Medulla oblongata (tissue), 1 donor: ENCODE data around the gene PLCB3.
"Not testable (repeated sequence)": the region's sequence is repeated elsewhere in the genome, so short reads cannot be mapped to it uniquely, and the experiment has no call there.

Source experiments
- DNase-seq: peaks from one replicate; pipeline ENCODE4 v3.0.0-alpha.2; 2015; ENCODE audit errors: extremely low spot score

Gene PLCB3

GRCh38 chr11:64303109-64304031 lies 52.0 kb downstream of the PLCB3 start:
- DNase-seq = no peak

DNA sequence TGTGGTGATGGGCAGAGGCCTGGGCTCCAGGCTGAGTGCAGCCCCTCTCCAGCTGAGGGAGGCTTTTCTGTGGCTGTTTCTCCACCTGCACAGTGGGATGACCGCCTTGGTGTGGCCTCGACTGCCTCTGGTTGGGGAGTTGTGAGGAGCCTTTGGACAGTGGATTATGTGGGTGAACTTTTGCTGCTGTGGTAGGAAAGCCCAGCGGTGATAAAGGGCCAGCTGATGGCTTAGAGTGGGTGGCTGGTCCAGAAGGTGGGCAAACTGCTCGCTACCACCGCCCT lies 52.6 kb downstream of the PLCB3 start:
- DNase-seq = no peak

DNA sequence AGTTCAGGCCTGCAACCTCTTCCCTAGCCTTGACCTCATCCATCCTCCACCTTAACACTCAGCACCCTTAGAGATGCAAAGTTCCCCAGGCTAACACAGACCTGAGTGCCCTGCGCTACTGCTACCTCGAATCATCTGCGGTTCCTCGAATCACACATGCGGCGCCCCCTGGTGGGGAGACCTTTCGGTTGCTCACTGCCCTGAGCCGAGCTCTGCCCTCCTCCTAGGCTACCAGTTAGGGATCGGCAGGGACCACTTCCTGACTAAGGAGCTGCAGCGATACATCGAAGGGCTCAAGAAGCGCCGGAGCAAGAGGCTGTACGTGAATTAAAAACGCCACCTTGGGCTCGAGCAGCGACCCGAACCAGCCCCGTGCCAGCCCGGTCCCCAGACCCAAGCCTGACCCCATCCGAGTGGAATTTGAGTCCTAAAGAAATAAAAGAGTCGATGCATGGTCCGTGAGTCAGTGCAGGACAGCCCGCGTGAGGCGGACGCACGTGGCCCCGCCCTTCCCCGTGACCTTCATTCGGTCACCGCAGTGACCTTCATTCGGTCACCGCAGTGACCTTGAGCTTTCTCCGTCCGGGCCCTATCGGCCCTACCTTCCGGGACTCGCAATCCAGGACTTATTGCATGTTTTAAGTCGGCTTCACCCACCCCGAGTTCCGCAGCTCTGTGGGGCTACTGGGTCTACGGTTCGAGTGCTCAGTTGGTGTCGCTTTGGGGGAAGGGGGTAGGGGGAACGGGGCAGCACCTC lies 53.2 kb downstream of the PLCB3 start:
- peak; percentile 91 for DNase-seq

- peak; percentile 99 for DNase-seq
These were observed 53.9 kb downstream of the PLCB3 start, which contains the start of gene ESRRA for GRCh38 chr11:64305075-64305690. ESRRA (plus strand) TSS chr11:64305524; CDS start chr11:64307180, 1,656 bp downstream.

DNA sequence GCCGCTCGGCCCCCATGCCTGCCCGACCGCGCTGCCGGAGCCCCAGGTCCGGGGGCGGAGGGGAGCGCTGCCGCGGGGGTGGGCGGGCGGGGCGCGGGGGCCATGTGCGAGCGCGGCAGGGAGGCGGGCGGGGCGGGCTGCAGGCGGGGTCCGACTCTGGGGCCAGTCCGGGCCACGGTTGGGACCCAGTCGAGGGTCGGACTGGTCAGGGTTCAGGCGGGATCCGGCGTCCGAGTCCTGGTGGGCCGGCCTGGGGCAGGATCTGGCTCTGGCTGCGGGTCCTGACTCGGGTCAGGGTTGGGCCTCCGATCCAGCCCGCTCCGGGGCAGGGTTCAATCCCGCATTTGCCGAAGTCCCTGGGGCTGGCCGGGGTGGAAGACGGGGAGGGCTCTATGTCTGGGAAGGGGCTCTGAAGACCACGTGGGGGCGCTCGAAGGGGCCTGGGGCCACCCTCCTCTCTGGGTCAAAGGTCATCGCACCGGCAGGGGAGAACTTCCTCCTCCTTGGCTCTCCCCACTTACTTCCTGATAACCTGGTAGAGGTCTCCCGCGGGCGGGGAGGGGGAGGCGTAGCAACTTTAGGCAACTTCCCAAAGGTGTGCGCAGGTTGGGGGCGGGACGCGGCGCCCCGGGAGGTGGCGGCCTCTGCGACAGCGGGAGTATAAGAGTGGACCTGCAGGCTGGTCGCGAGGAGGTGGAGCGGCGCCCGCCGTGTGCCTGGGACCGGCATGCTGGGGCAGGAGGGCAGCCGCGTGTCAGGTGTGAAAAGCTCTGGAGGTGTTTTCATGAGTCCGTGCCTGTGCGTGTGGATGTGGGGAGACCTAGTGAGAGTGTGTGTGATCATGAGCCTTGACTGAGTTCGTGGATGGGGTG lies 54.6 kb downstream of the PLCB3 start:
- peak; percentile 70 for DNase-seq

DNA sequence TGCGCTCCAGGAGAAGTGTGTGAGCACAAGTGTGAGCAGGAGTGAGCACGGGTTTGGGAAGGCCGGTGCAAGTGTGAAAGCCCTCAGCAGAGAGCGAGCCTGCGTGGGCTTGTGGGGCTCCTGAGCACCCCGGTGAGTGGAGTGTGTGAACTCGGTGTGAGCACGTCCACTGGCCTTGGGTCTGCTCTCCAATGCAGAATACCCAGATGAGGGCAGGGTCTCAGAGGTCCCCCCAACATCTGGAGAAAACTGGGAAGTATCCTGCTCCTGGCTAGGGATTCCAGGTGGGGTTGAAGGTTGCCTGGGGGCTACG lies 55.2 kb downstream of the PLCB3 start:
- peak; percentile 22 for DNase-seq

GRCh38 chr11:64306876-64307622 lies 55.7 kb downstream of the PLCB3 start:
- peak; percentile 69 for DNase-seq

- DNase-seq = not testable (repeated sequence)
These were observed 56.5 kb downstream of the PLCB3 start for GRCh38 chr11:64307795-64308194.

DNA sequence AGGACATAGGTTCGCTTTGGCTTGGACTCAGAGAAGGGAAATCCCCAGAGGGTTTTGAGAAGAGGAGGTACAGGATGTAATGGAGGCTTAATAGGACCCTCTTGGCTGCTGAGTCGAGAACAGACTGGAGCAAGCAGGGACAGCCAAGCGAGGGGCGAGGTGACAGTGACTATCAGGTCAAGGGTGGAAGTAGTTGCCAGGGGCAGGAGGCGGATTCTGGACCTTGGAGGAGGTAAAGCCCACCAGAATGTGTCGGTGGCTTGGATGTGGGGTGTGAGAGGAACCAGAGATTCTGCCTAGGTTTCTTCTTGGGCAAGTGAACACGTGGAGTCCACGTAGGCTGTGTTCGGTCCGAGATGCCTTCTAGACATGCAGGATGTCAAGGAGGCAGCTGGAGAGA lies 61.6 kb downstream of the PLCB3 start:
- no peak for DNase-seq

GRCh38 chr11:64313491-64314145 lies 62.3 kb downstream of the PLCB3 start:
- peak; percentile 38 for DNase-seq

- DNase-seq = no peak
These were observed 62.9 kb downstream of the PLCB3 start for GRCh38 chr11:64314146-64314804.

GRCh38 chr11:64314805-64315561 lies 63.7 kb downstream of the PLCB3 start:
- DNase-seq = no peak

GRCh38 chr11:64315667-64316526 lies 64.6 kb downstream of the PLCB3 start:
- not testable (repeated sequence) for DNase-seq

- no peak for DNase-seq
These were observed 65.5 kb downstream of the PLCB3 start for GRCh38 chr11:64316672-64317324.

DNA sequence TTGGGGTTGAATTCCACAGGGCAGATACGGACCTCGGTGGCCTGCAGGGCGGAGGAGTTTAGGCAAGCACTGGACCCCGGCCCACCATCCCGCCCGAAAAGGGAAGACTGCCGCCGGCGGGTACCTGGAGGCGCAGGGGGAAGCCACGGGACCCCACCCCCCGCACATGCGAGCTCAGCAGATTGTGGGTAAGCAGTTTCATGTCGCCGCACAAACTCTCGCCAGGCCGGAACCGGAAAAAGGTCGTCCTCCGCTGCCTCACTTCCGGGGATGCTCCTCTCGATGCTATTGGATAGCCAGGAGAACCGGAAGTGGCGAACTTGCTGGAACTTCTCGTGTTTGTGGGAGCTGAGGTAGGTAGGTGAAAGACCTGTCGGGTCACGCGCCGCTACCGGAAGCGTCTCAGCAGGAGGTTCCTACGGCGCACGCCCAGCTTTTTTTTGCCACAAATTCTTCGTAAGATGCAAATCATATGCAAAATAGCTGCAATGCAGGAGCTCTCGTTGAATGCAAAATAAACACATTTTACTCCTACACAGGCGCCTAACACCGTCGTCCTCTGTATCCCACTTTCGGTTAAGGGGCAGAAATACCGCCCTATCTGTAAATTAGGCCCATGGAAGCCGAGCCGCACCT lies 66.1 kb downstream of the PLCB3 start, which contains the start of gene TRMT112:
TRMT112 (minus strand) TSS at position 235 of the 636 bp plus-strand sequence; CDS start at position 202, 33 bp downstream.
- DNase-seq = peak; percentile 99

GRCh38 chr11:64317961-64318765 lies 66.8 kb downstream of the PLCB3 start, which contains the start of gene PRDX5:
PRDX5 (plus strand) TSS chr11:64318121; CDS start chr11:64318216, 95 bp downstream.
- peak; percentile 99 for DNase-seq
